GM10266 (cell line): ENCODE measurements around the gene GALT.

ENCODE experiments used
- DNase-seq: peaks from one replicate; pipeline ENCODE4 v3.0.0; 2012; ENCODE audit errors: extremely low spot score
- TF ChIP-seq, protein P1 (sequence below): IDR thresholded peaks from 2 replicates; pipeline ENCODE4 v1.5.1; 2012; ENCODE audit warnings: mild to moderate bottlenecking, low read depth; ENCODE audit not compliant: control insufficient read depth, insufficient read depth; ENCODE audit errors: missing control alignments

Gene GALT

DNA sequence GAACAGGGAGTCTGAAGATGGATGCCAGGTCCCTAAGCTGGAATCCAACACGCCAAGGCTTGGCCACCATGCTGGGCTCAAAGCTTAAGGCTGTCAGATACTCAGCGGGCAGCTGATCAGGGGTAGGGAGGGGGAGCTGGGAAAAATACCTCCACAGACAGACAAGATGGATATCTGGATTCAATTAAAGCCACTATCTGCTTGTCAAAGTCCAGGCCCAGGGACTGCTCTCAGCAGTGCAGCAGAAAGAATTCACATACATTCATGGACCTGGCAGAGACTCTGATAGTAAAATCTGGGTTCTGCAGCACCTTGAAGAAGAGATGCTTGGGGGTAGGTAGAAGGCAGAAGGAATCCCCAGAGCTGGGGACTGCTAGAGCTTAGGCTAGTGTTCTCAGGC lies 31.3 kb upstream of the GALT start:
- TF ChIP-seq, protein P1, sequence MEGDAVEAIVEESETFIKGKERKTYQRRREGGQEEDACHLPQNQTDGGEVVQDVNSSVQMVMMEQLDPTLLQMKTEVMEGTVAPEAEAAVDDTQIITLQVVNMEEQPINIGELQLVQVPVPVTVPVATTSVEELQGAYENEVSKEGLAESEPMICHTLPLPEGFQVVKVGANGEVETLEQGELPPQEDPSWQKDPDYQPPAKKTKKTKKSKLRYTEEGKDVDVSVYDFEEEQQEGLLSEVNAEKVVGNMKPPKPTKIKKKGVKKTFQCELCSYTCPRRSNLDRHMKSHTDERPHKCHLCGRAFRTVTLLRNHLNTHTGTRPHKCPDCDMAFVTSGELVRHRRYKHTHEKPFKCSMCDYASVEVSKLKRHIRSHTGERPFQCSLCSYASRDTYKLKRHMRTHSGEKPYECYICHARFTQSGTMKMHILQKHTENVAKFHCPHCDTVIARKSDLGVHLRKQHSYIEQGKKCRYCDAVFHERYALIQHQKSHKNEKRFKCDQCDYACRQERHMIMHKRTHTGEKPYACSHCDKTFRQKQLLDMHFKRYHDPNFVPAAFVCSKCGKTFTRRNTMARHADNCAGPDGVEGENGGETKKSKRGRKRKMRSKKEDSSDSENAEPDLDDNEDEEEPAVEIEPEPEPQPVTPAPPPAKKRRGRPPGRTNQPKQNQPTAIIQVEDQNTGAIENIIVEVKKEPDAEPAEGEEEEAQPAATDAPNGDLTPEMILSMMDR, result no peak
- no peak for DNase-seq

DNA sequence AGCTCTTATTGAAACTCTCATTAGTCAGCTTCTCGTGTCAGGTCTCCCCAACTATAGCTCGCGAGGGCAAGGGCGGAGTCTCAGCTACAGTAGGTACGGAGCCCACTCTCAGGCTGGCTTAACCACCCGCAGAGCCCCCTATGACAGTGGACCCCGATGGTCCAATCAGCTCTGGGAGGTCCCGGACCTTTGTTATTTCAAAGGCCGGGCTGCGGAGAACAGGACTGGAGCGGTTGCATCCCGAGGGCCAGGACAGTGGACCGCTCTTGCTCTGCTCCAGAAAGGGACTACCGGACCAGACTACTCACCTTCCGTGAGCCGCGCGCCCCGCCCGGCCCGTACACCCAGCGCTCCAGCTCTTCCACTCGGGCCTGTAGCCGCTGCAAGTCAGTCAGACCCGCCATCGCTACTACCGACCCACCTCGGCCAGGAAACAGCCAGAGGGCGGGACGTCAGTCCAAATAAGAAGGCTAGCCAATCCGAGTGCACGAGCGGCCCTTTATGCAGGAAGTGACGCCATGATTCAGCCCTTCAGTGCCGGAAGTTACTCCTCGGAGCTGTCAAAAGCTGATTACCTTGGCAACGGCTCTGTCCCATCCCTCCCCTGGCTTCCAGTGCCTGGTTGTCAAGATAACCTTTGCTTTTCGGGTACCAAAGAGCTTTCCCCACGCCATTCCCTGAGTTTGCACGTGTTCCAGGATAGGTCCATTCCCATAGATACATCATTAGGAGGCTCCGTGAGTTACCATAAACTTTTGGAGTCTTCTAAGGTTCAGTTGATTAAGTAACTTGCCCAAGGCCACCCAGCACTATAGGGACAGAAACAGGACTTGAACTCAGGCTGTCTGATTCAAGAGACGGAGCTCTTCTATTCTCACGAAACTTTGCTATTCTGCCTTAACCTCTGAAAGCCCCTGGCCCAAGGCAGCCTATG lies 26.1 kb upstream of the GALT start, which contains the start of gene DCTN3:
TSS of gene DCTN3 (minus strand) at position 435 of the 934 bp plus-strand sequence. CDS start at position 404, 31 bp downstream.
- peak; percentile 98 for DNase-seq
- TF ChIP-seq, protein P1, result no peak

DNA sequence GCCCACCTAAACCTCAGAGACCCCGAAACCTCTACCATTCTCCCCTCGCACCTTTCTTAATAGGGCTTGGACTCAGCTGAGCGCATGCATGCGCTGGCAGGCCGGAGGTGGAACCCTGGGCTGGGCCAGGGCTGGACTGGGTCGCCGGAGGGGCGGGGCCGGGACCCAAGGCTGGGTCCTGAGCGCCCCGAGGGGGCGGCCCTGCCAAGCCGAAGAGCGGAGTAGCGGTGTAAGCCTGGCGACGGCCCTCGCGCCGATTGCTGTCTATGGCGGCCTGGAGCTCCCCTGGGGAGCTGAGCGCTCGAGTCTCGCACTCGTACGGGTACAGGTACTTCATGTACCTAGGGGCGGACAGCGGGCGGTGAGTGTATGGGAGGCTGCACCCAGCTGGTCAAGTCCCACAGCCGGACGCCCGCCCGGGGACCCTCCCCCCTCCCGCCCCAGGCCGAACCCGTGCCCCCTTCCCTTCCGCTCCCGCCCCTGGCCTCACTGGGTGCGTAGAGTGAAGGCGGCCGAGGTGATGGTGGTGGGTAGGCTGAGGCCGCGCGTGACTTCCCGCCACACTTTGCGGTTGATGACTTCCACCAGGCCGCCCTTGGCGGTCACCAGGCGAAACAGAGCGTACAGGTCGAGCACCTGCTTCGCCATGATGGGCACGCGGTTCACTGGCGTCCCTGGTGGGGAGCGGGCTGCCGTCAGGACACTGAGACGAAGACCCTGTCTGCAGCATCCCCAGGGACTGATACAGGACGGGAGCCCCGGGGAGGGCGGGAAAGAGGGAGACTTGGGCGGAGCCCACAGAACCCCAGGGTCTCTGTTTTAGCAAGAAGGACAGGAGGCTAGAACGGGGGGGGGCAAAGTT lies 22.9 kb upstream of the GALT start:
- DNase-seq, result no peak
- TF ChIP-seq, protein P1, result no peak

DNA sequence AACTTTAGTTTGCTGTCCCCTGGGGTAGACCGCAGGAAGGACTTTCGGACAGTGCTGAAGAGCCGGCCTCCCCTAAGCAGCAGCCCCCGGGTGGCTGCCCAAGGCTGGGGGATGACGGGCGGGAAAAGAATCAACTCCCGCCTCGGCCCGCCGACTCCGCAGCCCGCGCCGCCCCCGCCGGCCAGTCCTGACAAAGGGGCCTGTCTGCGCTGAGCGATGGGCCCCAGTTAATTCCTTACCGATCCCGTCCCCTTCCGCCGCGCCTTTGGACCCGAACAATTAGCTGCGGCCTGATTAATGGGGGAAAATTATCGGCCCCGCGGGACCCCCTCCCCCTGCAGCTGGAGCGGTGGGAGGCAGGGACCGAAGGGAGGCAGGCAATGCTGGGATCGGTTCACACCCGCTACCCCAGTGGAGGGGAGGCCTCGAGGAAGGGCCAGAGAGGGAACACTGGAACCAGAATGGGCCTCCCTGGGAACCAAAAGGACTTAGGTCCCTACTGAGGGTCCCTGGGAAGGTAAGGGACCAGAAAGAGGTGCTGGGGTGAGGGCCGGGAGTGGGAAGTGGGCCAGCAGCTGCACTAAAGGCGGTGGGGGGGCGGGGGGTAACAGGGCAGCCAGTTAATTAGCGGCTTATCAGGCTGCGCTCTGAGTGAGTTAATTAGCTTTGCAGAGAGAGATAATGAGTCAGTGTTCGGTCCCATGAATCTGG lies 21.8 kb upstream of the GALT start:
- no peak for DNase-seq

DNA sequence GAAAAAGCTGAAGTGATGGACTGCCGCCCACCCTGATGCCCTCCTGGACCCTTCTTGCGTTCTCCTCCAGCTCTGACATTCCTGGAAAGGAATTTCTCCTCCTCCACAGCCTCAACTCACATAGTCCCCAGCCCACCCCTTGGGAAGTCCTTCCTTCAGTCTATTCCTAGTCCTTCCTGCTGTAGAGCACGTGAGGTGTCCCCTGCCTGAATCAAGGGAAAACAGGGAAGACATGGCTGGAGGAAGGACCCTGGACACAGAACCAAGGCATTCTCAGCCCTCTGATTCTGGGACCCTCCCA lies 21.3 kb upstream of the GALT start:
- DNase-seq, result no peak

More for the DNA sequence above, 21.8 kb upstream of the GALT start:
- TF ChIP-seq, protein P1, result no peak

More for the DNA sequence above, 21.3 kb upstream of the GALT start:
- TF ChIP-seq, protein P1, result no peak
